Ishikawa (cell line): ENCODE data around the gene RASSF1.
A peak's percentile ranks its signal among the peaks of the same experiment; 100 is the strongest.

Experiments used
- CREB1 ChIP-seq: IDR thresholded peaks from 2 replicates; pipeline ENCODE4 v1.6.1; 2012; ENCODE audit warnings: low read depth
- EGR1 ChIP-seq: IDR thresholded peaks from 2 replicates; pipeline ENCODE4 v1.6.1; 2012
- EP300 ChIP-seq: IDR thresholded peaks from 2 replicates; pipeline ENCODE4 v1.6.1; 2012; ENCODE audit warnings: borderline replicate concordance
- FOXM1 ChIP-seq: IDR thresholded peaks from 2 replicates; pipeline ENCODE4 v1.6.1; 2012; ENCODE audit warnings: low read depth, borderline replicate concordance
- MAX ChIP-seq: IDR thresholded peaks from 2 replicates; pipeline ENCODE4 v1.6.1; 2012
- NFIC ChIP-seq: IDR thresholded peaks from 2 replicates; pipeline ENCODE4 v1.6.1; 2012
- RAD21 ChIP-seq: IDR thresholded peaks from 2 replicates; pipeline ENCODE4 v1.6.1; 2012; ENCODE audit warnings: low read depth
- REST ChIP-seq: IDR thresholded peaks from 2 replicates; pipeline ENCODE4 v1.6.1; 2012; ENCODE audit warnings: low read depth, mild to moderate bottlenecking
- TAF1 ChIP-seq: IDR thresholded peaks from 2 replicates; pipeline ENCODE4 v1.6.1; 2012; ENCODE audit warnings: low read depth, mild to moderate bottlenecking
- TCF12 ChIP-seq: IDR thresholded peaks from 2 replicates; pipeline ENCODE4 v1.6.1; 2012; ENCODE audit warnings: low read depth
- YY1 ChIP-seq: IDR thresholded peaks from 2 replicates; pipeline ENCODE4 v1.6.1; 2012; ENCODE audit warnings: low read depth
- ZBTB7A ChIP-seq: IDR thresholded peaks from 2 replicates; pipeline ENCODE4 v1.6.1; 2012; ENCODE audit warnings: low read depth

GRCh38 chr3:50358911-50359759 is 18.5 kb upstream of the RASSF1 start, which contains the start of gene TMEM115:
- TF ChIP-seq ZBTB7A: no peak
- peak; percentile 78; the same call in 1 of the 2 replicates for TF ChIP-seq YY1
- TF ChIP-seq REST: no peak
- TF ChIP-seq FOXM1: no peak
- TF ChIP-seq EP300: no peak
- peak; percentile 77; the same call in 1 of the 2 replicates for TF ChIP-seq TCF12
- no peak for TF ChIP-seq RAD21
- TF ChIP-seq CREB1: 0 out of 2 replicates have a peak, but pooled peaks have one; percentile 62
- 0 out of 2 replicates have a peak, but pooled peaks have one; percentile 5 for TF ChIP-seq NFIC
- no peak for TF ChIP-seq EGR1
- peak; percentile 62; the same call in 1 of the 2 replicates for TF ChIP-seq TAF1
- peak; percentile 48; the same call in 1 of the 2 replicates for TF ChIP-seq MAX
